Immature natural killer cell (primary cell): ENCODE results near the gene OR1N1. TPM values are rescaled to one million over a fixed set of nuclear protein-coding genes. Genes with fewer than 3 reads are reported as not detected.

Experiments used
- DNase-seq, 3 donors: peaks; one replicate each; pipeline ENCODE4 v3.0.0; 2022; ENCODE audit warnings: mixed read lengths in 1 of 3
- H3K27ac Mint-ChIP-seq, 6 donors: one replicate each; pipeline ENCODE4 v1.8.0; 2020; ENCODE audit warnings: mixed read lengths in 6 of 6, mild to moderate bottlenecking in 5 of 6, inconsistent platforms in 4 of 6, moderate library complexity in 3 of 6
- H3K27me3 Mint-ChIP-seq, 3 donors: one replicate each; pipeline ENCODE4 v1.8.0; 2020 to 2021; ENCODE audit warnings: low read depth in 3 of 3, mild to moderate bottlenecking in 3 of 3, mixed read lengths in 3 of 3, moderate library complexity in 3 of 3, inconsistent platforms in 1 of 3
- H3K36me3 Mint-ChIP-seq, 3 donors: one replicate each; pipeline ENCODE4 v1.8.0; 2020; ENCODE audit warnings: mixed read lengths in 3 of 3, inconsistent platforms in 2 of 3, mild to moderate bottlenecking in 2 of 3
- H3K4me1 Mint-ChIP-seq, 2 donors: one replicate each; pipeline ENCODE4 v1.8.0; 2020; ENCODE audit warnings: inconsistent platforms in 2 of 2, mild to moderate bottlenecking in 2 of 2, mixed read lengths in 2 of 2, moderate library complexity in 1 of 2
- H3K4me3 Mint-ChIP-seq, 5 donors: one replicate each; pipeline ENCODE4 v1.8.0; 2020; ENCODE audit warnings: mild to moderate bottlenecking in 5 of 5, mixed read lengths in 5 of 5, inconsistent platforms in 3 of 5, moderate library complexity in 3 of 5
- H3K9me3 Mint-ChIP-seq, 6 donors: one replicate each; pipeline ENCODE4 v1.8.0; 2020; ENCODE audit warnings: mild to moderate bottlenecking in 6 of 6, mixed read lengths in 6 of 6, inconsistent platforms in 4 of 6, moderate library complexity in 3 of 6
- polyA plus RNA-seq, 3 donors: library from polyadenylated mRNA; unstranded; fragments of 300-500 nt; fragmentation: Illumina TruSeq; gene quantifications; one replicate each; pipeline ENCODE4 v1.2.3, GENCODE V29; 2021

The OR1N1 gene
- polyA plus RNA-seq, 3 donors from 2014 or later = not detected

GRCh38 chr9:122518841-122519240 lies 8.3 kb downstream of the OR1N1 start, which contains the start of gene OR1J4:
OR1J4 (plus strand) TSS chr9:122519141; CDS start chr9:122519141, 0 bp downstream.
- H3K4me1 Mint-ChIP-seq = no peaks in the 10 kb centered on the region
- no peak within 1 kb of the TSS for H3K4me3 Mint-ChIP-seq
- H3K9me3 Mint-ChIP-seq = no peaks in the 10 kb centered on the region
- DNase-seq = no peak
- H3K36me3 Mint-ChIP-seq = no peaks in the 10 kb centered on the region
- H3K27me3 Mint-ChIP-seq = peaks cover 2 to 10% (median 2%) of the 10 kb centered on the region in 3 donors
- H3K27ac Mint-ChIP-seq = no peak within 1 kb of the TSS

GRCh38 chr9:122518226-122518625 lies 8.9 kb downstream of the OR1N1 start:
- H3K27ac Mint-ChIP-seq = no peak overlapping the region
- H3K27me3 Mint-ChIP-seq = peaks cover 2 to 10% (median 2%) of the 10 kb centered on the region in 3 donors
- no peaks in the 10 kb centered on the region for H3K36me3 Mint-ChIP-seq
- no peaks in the 10 kb centered on the region for H3K4me1 Mint-ChIP-seq
- H3K9me3 Mint-ChIP-seq = no peaks in the 10 kb centered on the region
- DNase-seq = no peak
- H3K4me3 Mint-ChIP-seq = no peak overlapping the region

GRCh38 chr9:122510502-122510901 lies 16.6 kb downstream of the OR1N1 start, which contains the start of gene OR1J2:
OR1J2 (plus strand) TSS chr9:122510802; CDS start chr9:122510802, 0 bp downstream.
- no peak for DNase-seq
- no peaks in the 10 kb centered on the region for H3K4me1 Mint-ChIP-seq
- H3K36me3 Mint-ChIP-seq = no peaks in the 10 kb centered on the region
- H3K27ac Mint-ChIP-seq = peak within 1 kb of the TSS in 1 of 6 donors; percentile 69
- H3K27me3 Mint-ChIP-seq = peaks cover 2 to 7% (median 4%) of the 10 kb centered on the region in 3 donors
- no peak within 1 kb of the TSS for H3K4me3 Mint-ChIP-seq
- no peaks in the 10 kb centered on the region for H3K9me3 Mint-ChIP-seq

- Mint-ChIP-seq H3K4me3 (no peak overlapping the region), H3K36me3 (no peaks in the 10 kb centered on the region)
Observed at GRCh38 chr9:122506964-122507363, 20.1 kb downstream of the OR1N1 start.

GRCh38 chr9:122498883-122499288 lies 28.2 kb downstream of the OR1N1 start:
- Mint-ChIP-seq H3K27ac (no peak overlapping the region), H3K4me1 (no peaks in the 10 kb centered on the region), H3K9me3 (no peaks in the 10 kb centered on the region), H3K27me3 (peaks cover 2 to 15% (median 4%) of the 10 kb centered on the region in 3 donors), H3K4me3 (no peak overlapping the region), H3K36me3 (no peaks in the 10 kb centered on the region)
- DNase-seq = peak; percentile 6 to 24 (median 12)

More at GRCh38 chr9:122506964-122507363, 20.1 kb downstream of the OR1N1 start:
- H3K27me3 Mint-ChIP-seq = peaks cover 2 to 4% (median 3%) of the 10 kb centered on the region in 3 donors
- no peak overlapping the region for H3K27ac Mint-ChIP-seq
- H3K4me1 Mint-ChIP-seq = no peaks in the 10 kb centered on the region
- DNase-seq = no peak
- H3K9me3 Mint-ChIP-seq = no peaks in the 10 kb centered on the region

GRCh38 chr9:122479062-122479461 lies 48.0 kb downstream of the OR1N1 start:
- DNase-seq = no peak
- H3K27me3 Mint-ChIP-seq = peaks cover 3 to 5% (median 3%) of the 10 kb centered on the region in 3 donors
- no peaks in the 10 kb centered on the region for H3K4me1 Mint-ChIP-seq
- H3K27ac Mint-ChIP-seq = no peak overlapping the region
- H3K36me3 Mint-ChIP-seq = no peaks in the 10 kb centered on the region
- no peaks in the 10 kb centered on the region for H3K9me3 Mint-ChIP-seq
- H3K4me3 Mint-ChIP-seq = no peak overlapping the region

- Mint-ChIP-seq H3K9me3 (no peaks in the 10 kb centered on the region), H3K27ac (peak within 1 kb of the TSS in 1 of 6 donors; percentile 3), H3K4me1 (no peaks in the 10 kb centered on the region), H3K36me3 (no peaks in the 10 kb centered on the region), H3K27me3 (peaks cover 3 to 6% (median 4%) of the 10 kb centered on the region in 3 donors), H3K4me3 (no peak within 1 kb of the TSS)
- no peak for DNase-seq
Observed at GRCh38 chr9:122477826-122478225, 49.3 kb downstream of the OR1N1 start, which contains the start of gene OR1J1. OR1J1 (minus strand) TSS chr9:122477926; CDS start chr9:122477926, 0 bp downstream.

GRCh38 chr9:122477346-122477745 lies 49.7 kb downstream of the OR1N1 start:
- Mint-ChIP-seq H3K4me3 (no peak overlapping the region), H3K27me3 (peaks cover 3 to 6% (median 4%) of the 10 kb centered on the region in 3 donors), H3K36me3 (no peaks in the 10 kb centered on the region), H3K27ac (no peak overlapping the region), H3K9me3 (no peaks in the 10 kb centered on the region), H3K4me1 (no peaks in the 10 kb centered on the region)
- no peak for DNase-seq

Other genes starting within 250 kb of the OR1N1 start
- gene PTGS1, start 156.3 kb downstream of the OR1N1 start, polyA plus RNA-seq = 1 to 10 TPM; 1.8 to 5.4 (median 2.0) TPM
- gene OR1J1, start 49.4 kb downstream of the OR1N1 start, polyA plus RNA-seq = not detected
- not detected for gene OR1J2, start 16.5 kb downstream of the OR1N1 start, polyA plus RNA-seq
- gene OR1J4, start 8.2 kb downstream of the OR1N1 start, polyA plus RNA-seq = not detected
- not detected for gene OR1N2, start 25.8 kb upstream of the OR1N1 start, polyA plus RNA-seq
- gene OR1L8, start 56.1 kb upstream of the OR1N1 start, polyA plus RNA-seq = under 1 TPM in 2 of 3 donors, not detected in 1; 0.11 to 0.64 TPM
- gene OR1Q1, start 87.4 kb upstream of the OR1N1 start, polyA plus RNA-seq = not detected
- not detected for gene OR1B1, start 130.3 kb upstream of the OR1N1 start, polyA plus RNA-seq
- not detected for gene OR1L1, start 134.4 kb upstream of the OR1N1 start, polyA plus RNA-seq
- not detected for gene OR1L3, start 147.8 kb upstream of the OR1N1 start, polyA plus RNA-seq
- not detected for gene OR1L4, start 196.7 kb upstream of the OR1N1 start, polyA plus RNA-seq
- not detected for gene OR1L6, start 215.0 kb upstream of the OR1N1 start, polyA plus RNA-seq